D721Med (cell line): Measurements from ENCODE around the gene ANO3.
"Not testable (repeated sequence)": the region's sequence is repeated elsewhere in the genome, so short reads cannot be mapped to it uniquely, and the experiment has no call there.

Experiments used
- DNase-seq: peaks from one replicate; pipeline ENCODE4 v3.0.0; 2011; ENCODE audit warnings: low spot score; ENCODE audit not compliant: insufficient read length
- FAIRE-seq: peaks from 2 replicates; lab custom pipeline; 2011; peaks lifted over from hg19 to GRCh38; lab: Jason Lieb, UNC
- TF ChIP-seq, protein P1 (sequence below): IDR thresholded peaks from 2 replicates; pipeline ENCODE4 v1.5.1; 2012; ENCODE audit warnings: mild to moderate bottlenecking, control low read depth; ENCODE audit not compliant: insufficient read depth; ENCODE audit errors: missing control alignments

Gene ANO3

DNA sequence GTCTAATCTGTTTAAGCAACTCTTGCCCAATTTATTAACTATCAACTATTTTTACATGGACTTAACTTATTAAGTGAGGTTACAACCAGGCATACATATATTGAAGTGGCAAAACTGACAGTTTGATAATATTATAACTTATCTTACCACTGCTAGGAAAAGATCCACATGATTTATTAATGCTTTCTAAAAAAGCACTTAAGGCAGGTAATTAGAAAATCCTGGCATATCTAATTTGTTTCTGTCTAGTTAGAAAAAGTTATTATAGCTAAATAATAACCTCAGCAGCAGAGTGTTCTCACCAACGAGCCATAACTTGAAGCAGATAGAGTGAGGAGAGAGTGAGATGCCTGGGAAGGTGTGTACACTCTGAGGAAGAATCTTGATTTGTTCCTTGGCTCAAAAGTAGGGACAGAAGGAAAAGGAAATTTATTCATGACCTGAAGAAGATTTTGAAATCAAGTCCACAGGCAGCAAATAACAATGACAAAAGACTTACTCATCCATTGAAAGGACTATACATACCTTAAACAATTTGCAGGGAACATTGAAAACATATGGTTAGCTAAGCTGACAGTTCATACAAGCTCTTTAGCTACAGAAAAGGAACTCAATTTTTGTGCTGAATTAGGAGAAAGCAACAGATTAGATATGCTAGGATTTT is 247.2 kb downstream of the ANO3 start:
- TF ChIP-seq, protein P1, sequence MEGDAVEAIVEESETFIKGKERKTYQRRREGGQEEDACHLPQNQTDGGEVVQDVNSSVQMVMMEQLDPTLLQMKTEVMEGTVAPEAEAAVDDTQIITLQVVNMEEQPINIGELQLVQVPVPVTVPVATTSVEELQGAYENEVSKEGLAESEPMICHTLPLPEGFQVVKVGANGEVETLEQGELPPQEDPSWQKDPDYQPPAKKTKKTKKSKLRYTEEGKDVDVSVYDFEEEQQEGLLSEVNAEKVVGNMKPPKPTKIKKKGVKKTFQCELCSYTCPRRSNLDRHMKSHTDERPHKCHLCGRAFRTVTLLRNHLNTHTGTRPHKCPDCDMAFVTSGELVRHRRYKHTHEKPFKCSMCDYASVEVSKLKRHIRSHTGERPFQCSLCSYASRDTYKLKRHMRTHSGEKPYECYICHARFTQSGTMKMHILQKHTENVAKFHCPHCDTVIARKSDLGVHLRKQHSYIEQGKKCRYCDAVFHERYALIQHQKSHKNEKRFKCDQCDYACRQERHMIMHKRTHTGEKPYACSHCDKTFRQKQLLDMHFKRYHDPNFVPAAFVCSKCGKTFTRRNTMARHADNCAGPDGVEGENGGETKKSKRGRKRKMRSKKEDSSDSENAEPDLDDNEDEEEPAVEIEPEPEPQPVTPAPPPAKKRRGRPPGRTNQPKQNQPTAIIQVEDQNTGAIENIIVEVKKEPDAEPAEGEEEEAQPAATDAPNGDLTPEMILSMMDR, result no peak
- FAIRE-seq, result no peak
- no peak for DNase-seq

DNA sequence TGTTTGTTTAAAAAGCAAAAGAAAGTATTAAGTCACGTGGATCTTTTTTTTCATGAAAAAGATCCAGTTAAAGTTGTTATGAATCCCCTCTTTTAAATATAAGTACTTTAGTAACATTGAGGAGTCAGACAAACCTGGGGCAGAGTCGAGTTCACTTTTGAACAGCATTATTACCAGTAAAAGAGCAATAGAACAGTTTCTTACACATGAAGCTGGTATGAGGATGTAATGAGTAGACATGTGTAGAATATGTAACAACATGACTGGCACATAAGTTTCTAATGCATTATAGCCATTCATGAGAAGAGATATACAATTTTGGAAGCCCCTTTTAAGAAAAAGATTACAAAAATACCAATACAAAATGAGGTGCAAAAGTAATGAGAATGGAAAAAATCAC is 247.8 kb downstream of the ANO3 start:
- FAIRE-seq (no peak), DNase-seq (no peak)
- TF ChIP-seq, protein P1, result no peak

DNA sequence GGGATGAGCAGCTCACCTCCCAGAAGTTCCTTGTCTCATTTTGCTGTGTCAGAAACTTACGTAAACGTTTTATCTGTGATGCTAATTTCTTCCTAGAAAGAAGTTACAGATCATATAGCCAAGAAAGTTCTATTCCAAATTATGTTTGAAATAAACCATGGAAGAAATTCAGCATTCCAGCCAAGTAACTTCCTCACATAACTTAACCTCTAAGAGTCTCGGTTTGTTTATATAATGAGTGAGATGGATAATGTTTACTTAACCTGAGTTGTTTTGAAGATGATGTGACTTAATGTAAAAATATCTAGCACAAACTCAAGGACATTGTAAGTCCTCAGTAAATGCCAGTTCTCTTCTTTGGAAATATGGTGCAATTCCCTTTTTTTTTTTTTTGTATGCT is 249.0 kb downstream of the ANO3 start:
- no peak for DNase-seq
- FAIRE-seq, result no peak
- TF ChIP-seq, protein P1, result no peak

DNA sequence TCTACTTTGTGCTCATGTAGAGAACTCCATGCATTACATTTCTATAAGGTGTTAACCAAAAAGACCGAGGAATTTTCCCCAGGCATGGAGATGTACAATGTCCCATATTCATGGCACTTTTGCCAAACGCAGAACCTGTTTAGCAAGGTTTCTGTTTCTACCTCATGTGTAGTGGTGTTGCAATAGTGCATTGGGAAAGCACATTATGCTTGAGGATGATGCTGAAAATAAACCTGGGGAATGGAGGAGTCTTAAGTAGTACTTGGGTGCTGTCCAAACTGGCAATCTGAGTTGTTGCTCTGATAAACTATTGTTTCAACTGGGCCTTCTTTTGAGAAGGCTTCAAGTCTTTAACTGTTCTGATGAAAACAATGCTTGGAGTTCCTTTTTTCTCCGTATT is 251.6 kb downstream of the ANO3 start:
- no peak for DNase-seq
- TF ChIP-seq, protein P1, result no peak
- no peak for FAIRE-seq

DNA sequence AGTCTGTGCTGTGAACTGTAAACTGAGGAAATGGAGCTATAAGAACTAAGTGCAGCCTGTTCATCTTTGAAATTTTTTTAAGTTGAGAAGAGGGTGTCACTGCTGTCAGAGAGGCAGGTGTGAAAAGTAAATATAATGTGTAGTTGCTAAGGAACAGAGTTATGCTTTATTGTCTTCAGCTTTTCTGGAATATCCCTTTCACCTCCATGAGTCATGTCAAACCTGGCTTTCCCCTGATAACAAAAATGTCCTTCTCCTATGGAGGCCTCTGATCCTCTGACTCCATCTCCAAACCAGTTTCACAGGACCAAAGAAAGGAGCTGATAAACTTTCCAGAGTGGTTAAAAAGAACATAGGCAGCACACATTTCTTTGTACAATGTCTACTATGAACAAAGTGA is 252.9 kb downstream of the ANO3 start:
- FAIRE-seq (no peak), DNase-seq (no peak)
- TF ChIP-seq, protein P1, result no peak

DNA sequence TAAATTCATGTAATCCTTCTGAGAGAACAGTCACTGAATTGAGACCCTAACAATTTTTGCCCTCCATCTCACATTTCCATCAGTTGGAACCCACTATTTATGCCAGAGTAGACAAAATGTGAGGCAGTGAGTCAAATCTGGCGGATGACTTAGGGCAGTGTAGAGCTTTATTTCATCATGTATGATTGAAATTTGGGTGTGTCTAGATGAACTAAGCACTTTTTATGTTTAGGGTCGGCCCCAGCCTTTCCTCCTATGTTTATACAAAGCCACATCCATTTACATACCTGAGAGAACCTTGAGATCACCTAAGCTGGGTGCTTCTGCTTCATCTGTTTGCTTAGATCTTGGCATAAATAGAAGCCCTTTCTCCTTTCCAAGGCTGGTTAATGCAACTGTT is 255.1 kb downstream of the ANO3 start:
- TF ChIP-seq, protein P1, result no peak
- FAIRE-seq, result no peak
- no peak for DNase-seq

DNA sequence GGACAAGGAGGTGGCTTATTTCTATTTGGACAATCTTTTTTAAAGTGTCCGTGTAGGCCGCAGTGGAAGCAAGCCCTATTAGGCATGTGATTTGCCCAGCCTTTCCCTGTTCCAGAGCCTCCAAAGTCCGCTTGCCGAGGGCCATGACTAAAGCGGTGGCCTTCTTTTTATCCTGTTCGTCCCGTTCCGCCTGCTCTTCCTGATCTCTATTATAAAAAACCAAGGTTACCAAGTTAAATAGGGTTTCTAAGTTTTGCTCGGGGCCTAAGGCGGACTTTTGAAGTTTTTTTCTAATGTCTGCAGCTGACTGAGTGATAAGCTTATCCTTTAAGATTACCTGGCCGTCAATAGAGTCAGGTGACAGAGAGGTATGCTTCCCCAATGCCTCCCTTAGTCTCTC is 261.8 kb downstream of the ANO3 start:
- TF ChIP-seq, protein P1, result no peak
- DNase-seq (no peak), FAIRE-seq (no peak)

DNA sequence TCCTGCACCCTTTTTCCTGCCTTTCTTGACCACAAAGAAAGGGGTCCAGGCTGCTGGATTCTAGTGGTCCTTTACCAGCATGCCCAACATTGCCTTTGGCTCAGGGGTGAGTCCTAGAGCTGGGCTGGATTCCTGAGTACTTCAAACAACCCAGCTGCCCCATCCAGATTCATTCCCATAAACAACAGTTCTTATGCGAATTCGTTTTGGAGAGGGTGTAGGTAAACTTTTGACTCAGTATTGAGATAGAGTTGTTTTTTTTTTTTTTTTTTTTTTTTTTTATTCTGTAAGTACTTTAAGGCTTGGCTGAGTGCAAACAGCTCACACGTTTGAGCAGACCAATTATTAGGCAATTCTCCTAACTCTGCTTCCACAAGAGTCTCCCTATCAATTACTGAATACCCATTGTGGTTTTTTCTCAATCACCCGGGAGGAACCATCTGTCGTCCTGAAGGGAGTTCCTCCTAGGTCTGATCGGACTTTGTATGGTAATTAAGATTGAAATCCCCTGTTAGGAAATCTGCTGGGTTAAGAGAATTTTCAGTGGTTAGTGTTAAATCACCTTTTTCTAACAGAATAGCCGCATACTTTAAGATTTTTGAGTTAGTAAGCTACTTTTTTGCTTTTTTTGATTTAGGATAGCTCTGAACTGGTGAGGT is 263.4 kb downstream of the ANO3 start:
- FAIRE-seq, result not testable (repeated sequence)

DNA sequence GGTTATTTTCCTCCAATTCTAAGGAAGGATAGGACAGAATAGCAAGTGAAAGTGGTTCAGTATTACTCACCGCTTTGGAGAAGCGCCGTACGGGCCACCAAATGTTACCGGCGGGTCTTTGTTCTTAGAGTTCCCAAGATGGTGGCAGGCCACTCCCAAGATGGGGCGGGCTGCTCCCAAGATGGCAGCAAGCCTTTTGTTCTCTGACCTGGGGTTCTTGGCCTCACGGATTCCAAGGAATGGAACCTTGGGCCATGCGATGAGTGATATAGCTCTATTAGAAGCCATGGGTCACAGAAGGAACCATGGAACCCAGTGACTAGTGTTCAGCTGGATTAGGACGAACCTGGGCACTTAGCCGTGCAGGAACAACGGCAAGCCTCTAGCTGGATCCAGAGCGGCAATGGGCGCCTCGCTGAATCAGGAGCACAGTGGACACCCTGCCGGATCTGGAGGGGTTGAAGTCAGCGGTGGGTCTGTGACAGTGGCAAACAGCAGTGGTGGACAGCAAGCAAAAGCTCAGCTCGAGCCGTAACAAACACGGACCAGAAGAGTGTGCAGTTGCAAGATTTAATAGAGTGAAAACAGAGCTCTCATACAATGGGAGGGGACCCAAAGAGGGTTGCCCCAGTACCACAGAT is 265.2 kb downstream of the ANO3 start:
- FAIRE-seq, DNase-seq: not testable (repeated sequence)

More for the DNA sequence above, 263.4 kb downstream of the ANO3 start:
- not testable (repeated sequence) for DNase-seq
